ENCODE measurements around the gene CHI3L1.

The CHI3L1 gene

DNA sequence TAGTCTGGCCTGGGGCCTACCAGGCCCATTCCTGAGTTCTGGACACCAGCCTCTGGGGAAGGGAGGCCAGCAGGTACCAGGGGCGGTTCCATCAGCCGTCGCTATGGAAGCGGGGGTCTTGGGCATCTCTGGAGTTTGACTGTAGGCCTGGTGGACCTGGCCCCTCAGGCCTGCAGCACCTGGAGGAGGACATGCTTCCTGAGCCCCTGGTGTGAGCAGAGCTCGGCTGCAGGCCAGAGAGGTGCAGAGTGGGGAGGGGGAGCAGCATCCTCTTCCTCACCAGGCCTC lies 18.6 kb downstream of the CHI3L1 start:
- no peak for DNase-seq

DNA sequence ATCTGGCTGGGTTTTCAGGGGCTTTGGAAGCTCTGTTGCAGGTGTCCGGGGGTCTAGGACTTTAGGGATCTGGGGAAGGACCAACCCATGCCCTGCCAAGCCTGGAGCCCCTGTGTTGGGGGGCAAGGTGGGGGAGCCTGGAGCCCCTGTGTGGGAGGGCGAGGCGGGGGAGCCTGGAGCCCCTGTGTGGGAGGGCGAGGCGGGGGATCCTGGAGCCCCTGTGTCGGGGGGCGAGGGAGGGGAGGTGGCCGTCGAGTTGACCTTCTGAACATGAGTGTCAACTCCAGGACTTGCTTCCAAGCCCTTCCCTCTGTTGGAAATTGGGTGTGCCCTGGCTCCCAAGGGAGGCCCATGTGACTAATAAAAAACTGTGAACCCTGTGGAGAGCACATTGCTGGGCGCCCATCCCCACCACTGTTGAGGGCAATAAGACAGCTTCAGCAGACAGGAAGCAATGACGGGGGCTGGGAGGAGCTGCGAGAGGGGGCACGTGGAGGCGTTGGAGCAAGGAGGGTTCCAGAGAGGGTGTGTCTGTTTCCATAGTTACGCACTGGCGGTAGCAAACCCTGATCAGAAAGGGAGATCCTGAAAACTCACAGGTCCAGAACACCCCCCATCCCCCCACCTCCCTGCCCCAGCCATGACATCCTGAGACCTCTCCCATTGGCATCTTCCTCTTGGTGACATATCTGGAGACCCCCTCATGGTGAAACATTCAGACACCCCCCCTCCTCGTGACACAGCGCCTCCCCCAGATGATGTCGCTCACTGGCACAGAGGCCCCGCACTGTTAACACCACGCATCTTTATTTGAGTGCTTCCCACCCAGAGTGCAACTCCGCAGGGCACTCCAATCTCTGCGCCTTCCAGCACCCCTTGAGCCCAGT lies 19.2 kb downstream of the CHI3L1 start:
- DNase-seq = no peak

DNA sequence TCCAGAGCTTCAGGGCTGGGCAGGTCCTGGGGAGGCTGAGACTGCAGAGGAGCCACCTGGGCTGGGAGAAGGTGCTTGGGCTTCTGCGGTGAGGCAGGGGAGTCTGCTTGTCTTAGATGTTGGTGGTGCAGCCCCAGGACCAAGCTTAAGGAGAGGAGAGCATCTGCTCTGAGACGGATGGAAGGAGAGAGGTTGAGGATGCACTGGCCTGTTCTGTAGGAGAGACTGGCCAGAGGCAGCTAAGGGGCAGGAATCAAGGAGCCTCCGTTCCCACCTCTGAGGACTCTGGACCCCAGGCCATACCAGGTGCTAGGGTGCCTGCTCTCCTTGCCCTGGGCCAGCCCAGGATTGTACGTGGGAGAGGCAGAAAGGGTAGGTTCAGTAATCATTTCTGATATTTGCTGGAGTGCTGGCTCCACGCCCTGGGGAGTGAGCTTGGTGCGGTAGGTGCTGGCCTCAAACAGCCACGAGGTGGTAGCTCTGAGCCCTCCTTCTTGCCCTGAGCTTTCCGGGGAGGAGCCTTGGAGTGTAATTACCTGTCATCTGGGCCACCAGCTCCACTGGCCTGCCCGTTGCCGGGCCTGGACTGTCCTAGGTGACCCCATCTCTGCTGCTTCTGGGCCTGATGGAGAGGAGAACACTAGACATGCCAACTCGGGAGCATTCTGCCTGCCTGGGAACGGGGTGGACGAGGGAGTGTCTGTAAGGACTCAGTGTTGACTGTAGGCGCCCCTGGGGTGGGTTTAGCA lies 20.1 kb downstream of the CHI3L1 start:
- DNase-seq = no peak

GRCh38 chr1:203165800-203166161 lies 20.7 kb downstream of the CHI3L1 start:
- no peak for DNase-seq

- no peak for DNase-seq
Observed at GRCh38 chr1:203165101-203165799, 21.3 kb downstream of the CHI3L1 start.

- peak; percentile 58 for DNase-seq
Observed at GRCh38 chr1:203163891-203164635, 22.4 kb downstream of the CHI3L1 start.

DNA sequence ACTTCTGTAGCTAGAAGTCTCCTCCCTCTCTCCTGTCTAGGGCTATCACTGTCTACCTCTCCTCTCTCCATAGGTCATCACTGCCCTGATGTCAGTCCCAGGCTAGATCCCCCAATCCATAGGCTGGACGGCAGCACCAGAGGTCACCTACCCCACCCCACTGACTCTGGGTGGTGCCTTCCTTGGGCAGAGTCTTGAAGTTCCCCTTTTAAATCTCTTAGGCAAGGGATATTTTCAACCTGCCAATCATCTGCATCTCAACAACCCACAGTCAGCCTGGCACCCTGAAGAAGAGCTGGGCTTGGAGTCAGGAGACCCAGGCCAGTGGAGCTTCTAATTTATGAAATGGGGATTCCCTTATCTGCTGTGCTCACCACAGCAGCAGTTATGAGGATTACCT lies 24.1 kb downstream of the CHI3L1 start:
- peak; percentile 48 for DNase-seq

- no peak for DNase-seq
Observed at GRCh38 chr1:203161703-203162102, 24.8 kb downstream of the CHI3L1 start.

DNA sequence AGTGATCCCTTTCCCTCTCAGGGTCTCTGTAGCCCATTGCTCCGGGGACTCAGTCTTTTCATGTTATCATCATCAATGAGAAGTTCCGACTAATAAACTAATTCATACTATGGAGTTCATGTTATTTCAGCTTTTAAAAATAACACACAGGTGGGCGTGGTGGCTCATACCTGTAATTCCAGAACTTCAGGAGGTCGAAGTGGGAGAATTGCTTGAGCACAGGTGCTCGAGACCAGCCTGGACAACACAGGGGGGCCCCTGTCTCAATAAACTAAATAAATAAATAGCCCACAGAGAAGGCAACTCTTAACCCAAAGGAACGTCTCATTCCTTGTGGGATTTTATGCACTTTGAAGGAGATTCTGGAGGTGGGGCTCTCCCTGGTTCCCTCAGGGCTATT lies 25.3 kb downstream of the CHI3L1 start:
- no peak for DNase-seq

GRCh38 chr1:203159844-203160243 lies 26.7 kb downstream of the CHI3L1 start:
- no peak for DNase-seq

DNA sequence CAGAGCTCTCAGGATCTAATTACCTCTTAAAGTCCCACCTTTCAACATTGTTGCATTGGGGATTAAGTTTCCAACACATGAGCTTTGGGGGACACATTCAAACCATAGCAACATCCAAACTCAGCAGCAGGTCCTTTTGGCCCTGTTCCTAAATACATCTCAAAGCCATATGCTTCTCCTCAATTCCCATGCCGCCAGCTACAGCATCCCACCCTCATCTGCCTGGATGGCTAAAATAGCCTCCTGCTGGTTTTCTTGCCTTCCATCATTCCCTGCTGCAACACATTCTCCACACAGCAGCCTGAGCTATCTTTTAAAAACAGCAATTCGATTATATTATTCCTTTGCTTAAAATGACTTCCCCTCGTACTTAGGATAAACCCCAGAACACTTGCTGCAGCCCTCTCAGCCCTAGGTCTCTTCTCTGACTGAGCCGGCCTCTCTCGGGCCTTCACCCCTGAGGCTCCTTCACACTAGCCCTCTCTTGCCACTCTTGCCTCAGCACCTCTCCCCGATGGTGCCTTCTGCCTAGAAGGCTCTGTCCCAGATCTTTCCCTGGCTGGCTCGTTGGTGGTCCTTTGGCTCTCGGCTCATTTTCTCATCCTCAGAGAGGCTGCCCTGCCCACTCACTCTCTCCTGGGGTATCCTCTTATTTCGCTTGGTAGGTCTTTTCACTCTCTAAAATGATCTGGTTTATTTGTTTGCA lies 27.4 kb downstream of the CHI3L1 start:
- no peak for DNase-seq

DNA sequence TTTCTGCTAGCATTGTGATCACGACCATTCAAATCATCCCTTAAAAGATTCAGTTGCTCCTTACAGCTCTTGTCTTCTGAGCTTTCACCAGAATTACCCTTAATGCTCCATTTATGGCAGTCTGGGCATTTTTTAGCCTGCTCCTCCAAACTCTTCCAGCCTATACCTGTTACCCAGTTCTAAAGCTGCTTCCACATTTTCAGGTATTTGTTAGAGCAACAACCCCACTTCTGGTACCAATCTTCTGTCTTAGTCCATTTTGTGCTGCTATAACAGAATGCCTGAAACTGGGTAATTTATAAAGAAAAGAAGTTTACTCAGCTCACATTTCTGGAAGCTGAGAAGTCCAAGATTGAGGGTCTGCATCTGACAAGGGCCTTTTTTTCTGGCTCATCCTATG lies 28.1 kb downstream of the CHI3L1 start:
- no peak for DNase-seq

DNA sequence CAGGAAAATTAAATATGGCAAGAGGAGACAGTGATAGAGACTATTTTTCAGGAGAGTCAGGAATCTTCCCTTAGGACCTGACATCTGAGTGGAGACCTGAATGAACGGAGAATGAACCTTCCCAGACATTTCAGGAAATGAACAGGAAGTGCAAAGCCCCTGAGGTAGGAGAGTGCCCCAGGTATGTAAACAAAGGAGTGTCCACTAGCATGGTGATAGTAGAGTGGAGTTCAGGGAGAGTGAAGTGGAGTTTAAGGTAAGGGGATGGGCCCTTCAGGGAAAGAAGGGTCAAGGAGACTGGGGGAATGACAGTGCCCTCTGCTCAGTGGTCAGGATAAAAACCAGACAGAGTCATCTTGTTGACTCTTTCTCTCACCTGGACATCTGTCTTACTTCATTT lies 30.2 kb downstream of the CHI3L1 start:
- DNase-seq = no peak

DNA sequence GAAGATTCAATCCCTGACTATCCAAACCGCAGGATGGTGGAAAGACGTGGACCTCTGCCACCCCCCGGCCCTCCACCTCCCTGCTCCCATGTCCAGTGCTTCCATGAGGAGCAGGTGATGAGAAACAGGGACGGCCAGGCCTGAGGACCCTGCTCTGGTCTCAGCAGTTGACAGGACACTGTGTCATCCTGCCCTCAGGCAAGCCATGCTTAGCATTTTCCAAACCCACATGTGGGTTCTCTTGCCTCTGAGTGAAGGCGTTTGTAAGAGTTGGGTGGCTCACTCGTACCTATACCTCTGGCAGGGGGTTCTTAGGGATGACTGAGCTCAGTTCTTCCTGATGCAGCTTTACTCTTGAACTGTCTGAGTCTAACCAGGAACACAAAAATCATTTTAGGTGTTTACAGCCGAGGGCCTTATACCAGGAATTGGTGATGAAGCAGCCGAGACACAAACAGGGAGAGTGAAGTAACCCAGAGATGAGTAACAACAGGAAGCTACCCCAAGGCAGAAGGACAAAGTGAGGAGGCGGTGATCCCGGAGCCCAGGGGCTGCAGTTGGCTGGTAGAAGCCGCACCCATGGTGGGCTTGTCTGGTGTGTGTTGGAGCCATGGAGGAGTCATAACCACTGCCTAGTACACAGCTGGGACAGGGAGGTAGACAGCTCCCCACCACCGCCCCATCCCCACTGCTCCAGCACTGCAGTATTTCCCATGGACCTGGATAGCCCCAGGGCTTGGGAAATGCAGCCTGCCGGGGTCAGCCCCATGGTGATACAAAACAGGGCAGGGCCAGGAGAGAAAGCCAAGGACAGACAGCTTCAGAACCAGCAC lies 32.3 kb downstream of the CHI3L1 start:
- DNase-seq = peak; percentile 63

GRCh38 chr1:203153051-203153988 lies 33.2 kb downstream of the CHI3L1 start:
- no peak for DNase-seq

DNA sequence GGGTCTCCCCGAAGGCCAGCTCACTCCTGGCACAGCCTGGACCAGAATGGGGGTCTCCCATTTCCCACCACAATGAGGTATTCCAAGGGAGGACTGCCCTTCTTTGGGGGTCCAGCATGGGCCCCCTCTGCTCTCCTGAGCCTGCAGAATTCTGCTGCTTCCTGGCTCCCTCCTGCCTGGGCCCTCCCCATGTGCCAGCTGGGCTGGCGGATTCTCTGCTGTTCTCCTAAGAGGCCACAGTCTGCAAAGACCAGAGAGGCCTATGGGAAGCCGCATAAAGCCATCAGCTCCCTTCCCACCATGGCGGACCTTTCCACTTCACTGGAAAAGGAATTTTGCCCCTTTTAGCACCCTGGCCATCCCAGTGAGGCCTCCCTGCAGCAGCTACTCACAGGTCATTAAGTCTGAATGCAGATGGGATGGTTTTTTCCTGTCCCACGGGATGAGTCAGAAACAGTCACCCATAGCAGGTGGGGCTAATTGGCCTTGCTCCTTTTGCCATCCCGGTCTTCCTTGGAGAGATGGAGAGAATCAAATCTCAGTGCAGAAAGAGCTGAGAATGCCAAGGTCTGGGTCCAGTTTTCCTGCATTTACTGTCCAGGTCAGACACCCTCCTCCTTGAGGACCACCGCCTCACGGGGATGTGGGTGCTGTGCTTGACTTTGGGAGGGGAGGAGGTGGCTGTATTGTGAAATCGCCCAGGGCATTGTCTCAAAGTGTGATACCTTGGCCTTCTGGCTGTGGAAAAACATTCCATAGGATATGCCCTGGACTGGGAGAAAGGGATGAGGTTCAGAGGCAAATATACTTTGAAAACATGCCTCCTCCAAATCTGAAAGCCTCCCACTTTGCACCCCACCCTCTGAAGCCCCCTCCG lies 34.1 kb downstream of the CHI3L1 start:
- no peak for DNase-seq

GRCh38 chr1:203151362-203152157 lies 34.9 kb downstream of the CHI3L1 start:
- no peak for DNase-seq

GRCh38 chr1:203150511-203151297 lies 35.8 kb downstream of the CHI3L1 start:
- no peak for DNase-seq

Measured in inflammatory macrophage treated with lipopolysaccharide for 4 hours (primary cell).